Measurements from ENCODE around the gene GAB2. TPM values are rescaled to one million over a fixed set of nuclear protein-coding genes. Genes with fewer than 3 reads are reported as not detected.

Gene GAB2
- total and polyA plus RNA-seq, 2 of the 13 experiments (the other 11 are each of a cell fraction or from before 2014, with no cell fraction given) = 4.1 to 8.6 TPM

DNA sequence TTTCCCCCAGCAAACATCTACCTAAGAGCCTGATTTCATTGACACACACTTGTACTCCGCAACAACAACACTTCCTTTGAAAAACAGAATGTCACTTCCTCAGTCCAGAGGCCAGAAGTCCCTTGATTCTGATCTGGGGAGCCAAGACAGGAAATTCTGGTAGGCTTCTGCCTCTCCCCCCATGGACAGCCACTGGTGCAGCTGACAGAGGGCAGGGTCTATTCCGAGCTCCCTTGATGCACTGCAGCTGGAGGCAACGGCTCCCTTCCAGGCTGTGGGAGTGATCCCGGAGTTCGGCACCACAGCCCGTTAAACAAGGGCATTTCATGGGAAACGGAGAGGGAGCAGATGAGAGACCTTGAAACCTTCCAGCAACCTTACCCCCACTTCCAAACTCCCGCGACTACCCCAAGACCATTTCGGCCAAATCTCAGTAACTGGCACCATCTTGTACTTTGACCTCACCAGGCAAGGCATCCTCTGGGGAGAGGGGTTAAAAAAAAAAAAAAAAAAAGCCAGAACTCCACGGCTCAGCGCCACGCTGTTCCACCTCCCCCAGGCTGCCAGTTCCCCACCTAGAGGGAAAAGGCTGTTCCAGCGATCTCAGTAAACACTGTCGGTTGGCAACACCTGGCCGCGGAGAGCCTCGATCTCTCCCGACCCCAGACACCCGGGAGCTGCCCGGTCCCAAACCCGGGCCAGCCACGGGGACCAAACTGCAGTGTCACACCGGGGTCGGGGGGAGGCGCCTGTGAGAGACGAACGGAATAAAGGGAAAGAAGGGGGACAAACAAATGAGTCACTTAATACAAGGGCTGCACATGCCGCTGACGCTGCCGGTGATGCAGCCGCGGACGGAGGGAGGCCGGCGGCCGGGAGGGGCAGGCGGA is 1.1 kb downstream of the GAB2 start (continued):
- TF ChIP-seq, protein P1, sequence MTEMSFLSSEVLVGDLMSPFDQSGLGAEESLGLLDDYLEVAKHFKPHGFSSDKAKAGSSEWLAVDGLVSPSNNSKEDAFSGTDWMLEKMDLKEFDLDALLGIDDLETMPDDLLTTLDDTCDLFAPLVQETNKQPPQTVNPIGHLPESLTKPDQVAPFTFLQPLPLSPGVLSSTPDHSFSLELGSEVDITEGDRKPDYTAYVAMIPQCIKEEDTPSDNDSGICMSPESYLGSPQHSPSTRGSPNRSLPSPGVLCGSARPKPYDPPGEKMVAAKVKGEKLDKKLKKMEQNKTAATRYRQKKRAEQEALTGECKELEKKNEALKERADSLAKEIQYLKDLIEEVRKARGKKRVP (CRISPR knock-in tag; IDR thresholded peaks at IDR 0.05) = 0 out of 4 replicates have a peak, but pooled peaks of 1 of the 2 experiments have one; percentile 42
- no peak for TF ChIP-seq ZNF138 (CRISPR knock-in tag; IDR thresholded peaks at IDR 0.05; ENCODE audit: low read depth)
- TF ChIP-seq ZNF788 (CRISPR knock-in tag; IDR thresholded peaks at IDR 0.05; ENCODE audit: borderline replicate concordance) = no peak
- no peak for TF ChIP-seq NCOA5 (CRISPR knock-in tag; IDR thresholded peaks at IDR 0.05)
- TF ChIP-seq, protein P2, sequence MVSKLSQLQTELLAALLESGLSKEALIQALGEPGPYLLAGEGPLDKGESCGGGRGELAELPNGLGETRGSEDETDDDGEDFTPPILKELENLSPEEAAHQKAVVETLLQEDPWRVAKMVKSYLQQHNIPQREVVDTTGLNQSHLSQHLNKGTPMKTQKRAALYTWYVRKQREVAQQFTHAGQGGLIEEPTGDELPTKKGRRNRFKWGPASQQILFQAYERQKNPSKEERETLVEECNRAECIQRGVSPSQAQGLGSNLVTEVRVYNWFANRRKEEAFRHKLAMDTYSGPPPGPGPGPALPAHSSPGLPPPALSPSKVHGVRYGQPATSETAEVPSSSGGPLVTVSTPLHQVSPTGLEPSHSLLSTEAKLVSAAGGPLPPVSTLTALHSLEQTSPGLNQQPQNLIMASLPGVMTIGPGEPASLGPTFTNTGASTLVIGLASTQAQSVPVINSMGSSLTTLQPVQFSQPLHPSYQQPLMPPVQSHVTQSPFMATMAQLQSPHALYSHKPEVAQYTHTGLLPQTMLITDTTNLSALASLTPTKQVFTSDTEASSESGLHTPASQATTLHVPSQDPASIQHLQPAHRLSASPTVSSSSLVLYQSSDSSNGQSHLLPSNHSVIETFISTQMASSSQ (IDR thresholded peaks at IDR 0.05; ENCODE audit: low read depth) = no peak
- TF ChIP-seq, protein P2 (CRISPR knock-in tag; IDR thresholded peaks at IDR 0.05; ENCODE audit: borderline replicate concordance) = peak; percentile 17; the same call in 1 of the 2 replicates
- TF ChIP-seq ZNF124 (CRISPR knock-in tag; IDR thresholded peaks at IDR 0.05) = 0 out of 2 replicates have a peak, but pooled peaks have one; percentile 24
- peak in 1 of 2 experiments; percentile 54; a peak in 1 of 4 replicates for TF ChIP-seq KLF16 (CRISPR knock-in tag; IDR thresholded peaks at IDR 0.05)
- TF ChIP-seq ETV5 (CRISPR knock-in tag; IDR thresholded peaks at IDR 0.05; ENCODE audit: borderline replicate concordance) = peak; percentile 66; the same call in 1 of the 2 replicates
- TF ChIP-seq ZFP37 (CRISPR knock-in tag; IDR thresholded peaks at IDR 0.05; ENCODE audit: borderline replicate concordance) = no peak
- no peak for TF ChIP-seq SP2 (CRISPR knock-in tag; IDR thresholded peaks at IDR 0.05)
- TF ChIP-seq MXD4 (CRISPR knock-in tag; IDR thresholded peaks at IDR 0.05) = no peak; the same call in 1 of the 2 replicates
- TF ChIP-seq, protein P3, sequence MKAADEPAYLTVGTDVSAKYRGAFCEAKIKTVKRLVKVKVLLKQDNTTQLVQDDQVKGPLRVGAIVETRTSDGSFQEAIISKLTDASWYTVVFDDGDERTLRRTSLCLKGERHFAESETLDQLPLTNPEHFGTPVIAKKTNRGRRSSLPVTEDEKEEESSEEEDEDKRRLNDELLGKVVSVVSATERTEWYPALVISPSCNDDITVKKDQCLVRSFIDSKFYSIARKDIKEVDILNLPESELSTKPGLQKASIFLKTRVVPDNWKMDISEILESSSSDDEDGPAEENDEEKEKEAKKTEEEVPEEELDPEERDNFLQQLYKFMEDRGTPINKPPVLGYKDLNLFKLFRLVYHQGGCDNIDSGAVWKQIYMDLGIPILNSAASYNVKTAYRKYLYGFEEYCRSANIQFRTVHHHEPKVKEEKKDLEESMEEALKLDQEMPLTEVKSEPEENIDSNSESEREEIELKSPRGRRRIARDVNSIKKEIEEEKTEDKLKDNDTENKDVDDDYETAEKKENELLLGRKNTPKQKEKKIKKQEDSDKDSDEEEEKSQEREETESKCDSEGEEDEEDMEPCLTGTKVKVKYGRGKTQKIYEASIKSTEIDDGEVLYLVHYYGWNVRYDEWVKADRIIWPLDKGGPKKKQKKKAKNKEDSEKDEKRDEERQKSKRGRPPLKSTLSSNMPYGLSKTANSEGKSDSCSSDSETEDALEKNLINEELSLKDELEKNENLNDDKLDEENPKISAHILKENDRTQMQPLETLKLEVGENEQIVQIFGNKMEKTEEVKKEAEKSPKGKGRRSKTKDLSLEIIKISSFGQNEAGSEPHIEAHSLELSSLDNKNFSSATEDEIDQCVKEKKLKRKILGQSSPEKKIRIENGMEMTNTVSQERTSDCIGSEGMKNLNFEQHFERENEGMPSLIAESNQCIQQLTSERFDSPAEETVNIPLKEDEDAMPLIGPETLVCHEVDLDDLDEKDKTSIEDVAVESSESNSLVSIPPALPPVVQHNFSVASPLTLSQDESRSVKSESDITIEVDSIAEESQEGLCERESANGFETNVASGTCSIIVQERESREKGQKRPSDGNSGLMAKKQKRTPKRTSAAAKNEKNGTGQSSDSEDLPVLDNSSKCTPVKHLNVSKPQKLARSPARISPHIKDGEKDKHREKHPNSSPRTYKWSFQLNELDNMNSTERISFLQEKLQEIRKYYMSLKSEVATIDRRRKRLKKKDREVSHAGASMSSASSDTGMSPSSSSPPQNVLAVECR (CRISPR knock-in tag; IDR thresholded peaks at IDR 0.05; ENCODE audit: borderline replicate concordance) = peak; percentile 64
- no peak for TF ChIP-seq PRMT3 (CRISPR knock-in tag; IDR thresholded peaks at IDR 0.05; ENCODE audit: borderline replicate concordance, low read depth)
- TF ChIP-seq, protein P4, sequence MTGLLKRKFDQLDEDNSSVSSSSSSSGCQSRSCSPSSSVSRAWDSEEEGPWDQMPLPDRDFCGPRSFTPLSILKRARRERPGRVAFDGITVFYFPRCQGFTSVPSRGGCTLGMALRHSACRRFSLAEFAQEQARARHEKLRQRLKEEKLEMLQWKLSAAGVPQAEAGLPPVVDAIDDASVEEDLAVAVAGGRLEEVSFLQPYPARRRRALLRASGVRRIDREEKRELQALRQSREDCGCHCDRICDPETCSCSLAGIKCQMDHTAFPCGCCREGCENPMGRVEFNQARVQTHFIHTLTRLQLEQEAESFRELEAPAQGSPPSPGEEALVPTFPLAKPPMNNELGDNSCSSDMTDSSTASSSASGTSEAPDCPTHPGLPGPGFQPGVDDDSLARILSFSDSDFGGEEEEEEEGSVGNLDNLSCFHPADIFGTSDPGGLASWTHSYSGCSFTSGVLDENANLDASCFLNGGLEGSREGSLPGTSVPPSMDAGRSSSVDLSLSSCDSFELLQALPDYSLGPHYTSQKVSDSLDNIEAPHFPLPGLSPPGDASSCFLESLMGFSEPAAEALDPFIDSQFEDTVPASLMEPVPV (CRISPR knock-in tag; IDR thresholded peaks at IDR 0.05) = no peak
- 0 out of 2 replicates have a peak, but pooled peaks have one; percentile 23 for TF ChIP-seq NKX3-1 (CRISPR knock-in tag; IDR thresholded peaks at IDR 0.05)
